HPDE6-E6E7 (cell line): ENCODE data around the gene PLN.
A peak's percentile ranks its signal among the peaks of the same experiment; 100 is the strongest.

Source experiments
- DNase-seq: peaks from one replicate; pipeline ENCODE4 v3.0.0; 2011; ENCODE audit warnings: missing footprints; ENCODE audit errors: extremely low spot score

Gene PLN

GRCh38 chr6:118537574-118537973 lies 10.5 kb upstream of the PLN start:
- no peak for DNase-seq

GRCh38 chr6:118542184-118542952 lies 5.7 kb upstream of the PLN start:
- DNase-seq = no peak

GRCh38 chr6:118544105-118544504 lies 4.0 kb upstream of the PLN start:
- DNase-seq = no peak

DNA sequence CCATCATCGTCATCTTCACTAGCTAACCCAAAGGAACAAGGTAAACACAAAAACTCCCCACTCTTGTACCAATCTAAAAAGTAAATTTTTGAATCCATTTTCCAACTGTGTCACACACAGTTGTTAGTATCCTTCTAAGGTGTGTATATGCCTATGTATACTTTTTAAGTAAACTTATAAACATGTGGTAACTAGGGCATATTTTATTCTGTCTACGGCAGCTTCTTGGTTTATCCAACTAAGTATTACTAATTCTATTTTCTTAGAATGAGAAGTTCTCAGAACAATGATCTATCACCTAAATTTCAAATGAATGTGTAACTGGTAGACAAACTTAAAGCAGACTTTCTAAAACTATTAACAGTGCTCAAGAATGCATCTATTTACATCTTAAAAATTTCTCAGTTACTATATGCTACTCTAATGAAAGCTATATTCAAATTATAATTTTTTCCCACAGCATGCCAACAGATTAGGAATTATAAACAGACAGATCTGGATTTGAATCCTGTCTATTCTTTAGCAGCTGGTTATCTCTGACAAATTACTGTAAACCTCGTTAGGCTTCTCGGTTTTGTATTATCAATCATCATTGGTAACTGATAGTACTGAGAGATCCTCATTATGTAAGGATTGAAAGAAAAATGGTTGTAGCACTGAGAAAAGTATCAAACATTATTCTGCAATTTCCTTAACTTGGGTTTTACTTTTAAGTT lies 1.8 kb upstream of the PLN start:
- DNase-seq = no peak

DNA sequence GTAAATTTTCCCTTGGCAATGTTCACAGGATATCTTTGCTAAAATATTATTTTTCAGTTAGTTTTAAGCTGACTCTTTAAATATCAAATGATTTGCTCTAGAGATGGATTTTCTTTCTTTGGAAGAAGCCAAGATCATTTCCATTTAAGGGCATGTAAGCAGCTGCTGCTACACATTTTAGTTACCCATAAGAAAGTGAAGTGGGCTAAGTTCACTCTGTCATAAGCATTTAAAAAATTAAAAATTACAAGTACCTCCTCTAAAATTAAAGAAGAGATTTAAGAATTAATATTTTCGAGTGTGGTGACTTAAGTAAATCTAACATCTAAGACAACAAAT lies 1.2 kb upstream of the PLN start:
- no peak for DNase-seq

- DNase-seq = no peak
Measured at GRCh38 chr6:118548613-118549012, 517 bp downstream of the PLN start.

- peak; percentile 12 for DNase-seq
Measured at GRCh38 chr6:118551063-118552053, 3.3 kb downstream of the PLN start.

- no peak for DNase-seq
Measured at GRCh38 chr6:118553132-118553531, 5.0 kb downstream of the PLN start.

DNA sequence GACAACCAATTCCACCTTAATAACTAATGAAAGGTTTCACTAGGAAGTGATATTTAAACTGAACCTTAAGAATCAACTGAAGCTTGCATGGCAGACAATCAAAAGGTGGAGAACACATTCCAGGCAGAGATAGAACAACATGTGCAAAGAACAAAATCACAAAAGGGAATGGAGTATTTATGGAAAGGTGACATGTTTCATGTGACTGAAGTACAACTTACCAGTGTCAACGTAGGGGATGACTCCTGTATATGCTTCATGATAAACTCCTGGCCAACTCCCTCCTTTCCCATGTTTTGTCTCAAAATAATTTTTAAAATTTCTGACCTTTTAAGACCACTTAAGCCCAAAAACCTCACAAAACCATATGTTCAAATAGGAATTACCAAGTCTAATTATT lies 6.6 kb downstream of the PLN start:
- DNase-seq = no peak

GRCh38 chr6:118558464-118559217 lies 10.5 kb downstream of the PLN start:
- no peak for DNase-seq

- no peak for DNase-seq
Measured at GRCh38 chr6:118559659-118560058, 11.6 kb downstream of the PLN start.

GRCh38 chr6:118562248-118562647 lies 14.2 kb downstream of the PLN start:
- no peak for DNase-seq

DNA sequence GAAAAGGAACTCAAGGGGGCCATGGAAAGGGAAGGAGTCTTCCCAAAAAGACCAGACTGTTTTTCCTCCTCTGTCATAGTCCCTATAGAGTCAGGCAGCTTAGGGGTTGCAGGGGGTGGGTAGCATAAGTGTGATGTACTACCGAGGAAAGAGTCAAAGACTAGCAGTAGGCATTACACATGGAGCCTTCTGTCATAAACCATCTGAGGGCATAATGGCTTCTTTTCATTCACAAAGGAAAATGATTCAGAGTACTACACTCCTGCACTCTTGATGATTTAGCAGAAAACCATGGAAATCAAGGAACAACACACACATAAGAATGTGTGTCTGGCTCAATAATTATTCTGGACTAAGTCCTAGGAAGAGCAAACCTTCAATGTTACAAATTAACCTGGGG lies 14.9 kb downstream of the PLN start:
- DNase-seq = no peak

GRCh38 chr6:118565311-118565960 lies 17.3 kb downstream of the PLN start:
- DNase-seq = peak; percentile 15

GRCh38 chr6:118567974-118568373 lies 19.9 kb downstream of the PLN start:
- no peak for DNase-seq

DNA sequence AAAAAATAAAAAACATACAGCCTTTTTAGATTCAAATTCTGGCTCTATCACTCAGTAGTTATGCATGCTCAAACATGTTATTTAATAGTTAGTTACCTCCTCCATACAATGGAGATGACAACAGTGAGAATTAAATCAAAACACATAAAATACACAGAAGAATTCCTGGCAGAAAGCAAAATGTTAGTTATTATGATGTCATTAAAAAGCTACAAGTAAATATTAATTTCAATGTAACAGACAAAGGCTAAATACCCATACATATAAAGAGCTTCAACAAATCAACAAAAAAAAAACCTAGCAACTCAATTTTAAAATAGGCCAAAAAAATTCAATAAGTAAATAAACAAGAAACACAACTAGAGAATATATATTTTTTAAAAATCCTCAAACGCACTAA lies 21.4 kb downstream of the PLN start:
- no peak for DNase-seq

GRCh38 chr6:118571121-118571520 lies 23.0 kb downstream of the PLN start:
- DNase-seq = no peak

DNA sequence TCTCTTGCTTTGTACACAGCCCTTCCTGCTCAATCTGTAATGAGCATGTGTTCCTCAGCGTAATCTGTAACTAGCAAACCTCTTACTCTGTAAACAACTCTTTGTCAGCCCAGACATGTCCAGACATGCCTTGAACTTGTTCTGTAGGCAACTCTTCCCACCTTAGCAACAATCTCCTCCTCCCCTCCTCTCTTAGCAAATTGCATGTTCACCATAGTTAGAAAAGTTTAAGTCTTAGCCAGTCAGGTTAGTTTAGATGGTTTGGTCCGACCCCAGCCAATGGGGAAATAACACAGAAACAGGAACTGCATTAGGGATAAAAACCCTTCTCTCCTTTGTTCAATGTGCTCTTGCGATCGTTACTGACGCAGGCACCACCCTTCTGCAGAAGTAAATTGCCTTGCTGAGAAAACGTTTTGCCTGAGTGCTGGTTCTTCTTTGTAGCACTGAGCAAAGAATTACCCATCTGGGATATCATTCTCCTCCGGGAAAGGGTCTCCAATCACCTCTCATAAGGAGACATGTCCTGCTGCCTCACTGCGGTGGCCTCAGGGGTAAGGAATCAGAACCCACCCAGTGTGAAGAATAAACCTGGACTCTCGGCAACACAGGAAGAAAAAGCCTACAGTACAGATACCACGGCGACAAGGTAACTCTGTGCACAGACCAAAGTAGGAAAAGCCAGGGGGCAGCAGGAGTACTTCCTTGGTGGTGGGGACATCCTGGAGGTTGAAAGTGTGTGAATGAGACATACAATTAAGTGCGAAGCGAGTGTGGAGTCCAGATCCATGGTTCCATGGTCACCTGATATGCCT lies 26.2 kb downstream of the PLN start:
- DNase-seq = no peak

DNA sequence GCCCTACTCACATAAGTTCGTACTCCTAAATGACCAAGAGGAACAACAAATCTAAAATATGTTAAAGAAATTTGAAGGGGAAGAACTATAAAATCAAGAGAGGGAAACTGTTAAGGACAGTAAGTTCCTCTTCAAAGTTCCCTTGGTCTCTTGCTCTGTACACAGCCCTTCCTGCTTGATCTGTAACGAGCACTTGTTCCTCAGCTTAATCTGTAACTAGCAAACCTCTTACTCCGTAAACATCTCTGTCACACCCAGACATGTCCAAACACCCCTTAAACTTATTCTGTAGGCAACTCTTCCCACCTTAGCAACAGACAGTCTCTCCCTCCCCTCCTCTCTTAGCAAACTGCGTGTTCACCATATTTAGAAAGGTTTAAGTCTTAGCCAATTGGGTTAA lies 29.9 kb downstream of the PLN start:
- no peak for DNase-seq

- DNase-seq = no peak
Measured at GRCh38 chr6:118578617-118579016, 30.5 kb downstream of the PLN start.
